Thyroid gland (tissue), 4 donors: ENCODE measurements around the gene PLCL1. TPM values are rescaled to one million over a fixed set of nuclear protein-coding genes. Genes with fewer than 3 reads are reported as not detected.

Experiments used
- DNase-seq, 2 donors: peaks; one replicate each; pipeline ENCODE4 v3.0.0-alpha.2; 2019
- H3K27ac ChIP-seq, 3 donors: fragments of 200-600 bp; sonication (generic); 1 replicate in 2 of 3; 2 replicates in 1 of 3; pipeline ENCODE4 v1.5.1; 2016 to 2019; ENCODE audit warnings: mild to moderate bottlenecking in 1 of 3, moderate library complexity in 1 of 3
- H3K27me3 ChIP-seq: fragments of 200-600 bp; sonication (generic); one replicate; pipeline ENCODE4 v1.5.1; 2019
- H3K36me3 ChIP-seq, 2 donors: fragments of 200-600 bp; sonication (generic); one replicate each; pipeline ENCODE4 v1.5.1; 2016 to 2019
- H3K4me1 ChIP-seq, 2 donors: fragments of 200-600 bp; sonication (generic); one replicate each; pipeline ENCODE4 v1.5.1; 2017 to 2019
- H3K4me3 ChIP-seq, 3 donors: fragments of 200-600 bp; sonication (generic); replicated peaks in 1 of 3; 1 replicate in 2 of 3; 2 replicates in 1 of 3; pipeline ENCODE4 v1.5.1; 2016; ENCODE audit warnings: mild to moderate bottlenecking in 1 of 3
- H3K9me3 ChIP-seq: fragments of 200-600 bp; sonication (generic); one replicate; pipeline ENCODE4 v1.5.1; 2017
- POLR2A ChIP-seq, 2 donors: fragments of 450-650 bp; IDR thresholded peaks; one replicate each; pipeline ENCODE4 v1.6.1; 2017; ENCODE audit warnings: antibody characterized with exemption in 2 of 2, mild to moderate bottlenecking in 2 of 2, moderate library complexity in 1 of 2
- WGBS, 2 donors: methylation state at CpG; one replicate each; pipeline ENCODE4 v1.1.5; 2017; 5-methylcytosine and 5-hydroxymethylcytosine counted together
- intact Hi-C: fragments of 100-400 bp; cut with DNase I; formaldehyde crosslinking; loops from one replicate; pipeline ENCODE4 v1.15.1; 2023
- total RNA-seq, 4 donors: library from RNA; depleted of rRNA; stranded (reverse); fragments of >200 nt; gene quantifications; one replicate each; pipeline ENCODE4 v1.2.3, GENCODE V29; 2016
- TF ChIP-seq, protein P1 (sequence below), 6 experiments: fragments of 200-600 bp in 3 of 6; fragments of 450-650 bp in 3 of 6; sonication (generic) in 3 of 6; IDR thresholded peaks; one replicate each; pipeline ENCODE4 v1.5.1; 2016 to 2019; ENCODE audit warnings: antibody characterized with exemption in 6 of 6, mild to moderate bottlenecking in 2 of 6, inconsistent platforms in 1 of 6, moderate library complexity in 1 of 6

PLCL1 gene
- total RNA-seq, 4 donors from 2014 or later: 9.1 to 11.8 (median 9.9) TPM

DNA sequence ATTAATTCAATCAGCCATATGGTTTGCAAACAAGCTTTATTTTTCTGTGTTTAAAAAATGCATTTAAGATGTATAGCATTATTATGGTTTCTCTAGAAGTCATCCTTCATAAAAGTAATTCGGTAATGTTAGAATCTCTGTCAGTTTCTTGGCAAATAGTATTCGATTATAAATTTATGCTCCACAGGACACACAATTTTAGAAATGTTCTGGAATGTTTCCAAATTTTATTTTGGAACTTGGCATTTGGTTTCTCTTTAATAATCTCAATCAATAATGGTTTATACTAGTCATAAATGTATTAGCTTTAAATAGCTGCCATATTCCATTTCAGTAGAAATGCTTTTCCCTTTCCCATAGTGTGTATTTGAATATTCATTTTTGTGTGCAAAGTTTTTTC is 156.4 kb downstream of the PLCL1 start:
- WGBS, 2 donors: 66 to 72% methylated on average over 2 of the region's 2 CpGs
- Histone ChIP-seq H3K36me3 (no peaks in the 10 kb centered on the region), H3K4me3 (no peak overlapping the region), H3K27me3 (no peaks in the 10 kb centered on the region), H3K27ac (no peak overlapping the region), H3K4me1 (no peaks in the 10 kb centered on the region), H3K9me3 (no peaks in the 10 kb centered on the region)
- DNase-seq: no peak
- intact Hi-C loops: no loop called here
- TF ChIP-seq, protein P1, sequence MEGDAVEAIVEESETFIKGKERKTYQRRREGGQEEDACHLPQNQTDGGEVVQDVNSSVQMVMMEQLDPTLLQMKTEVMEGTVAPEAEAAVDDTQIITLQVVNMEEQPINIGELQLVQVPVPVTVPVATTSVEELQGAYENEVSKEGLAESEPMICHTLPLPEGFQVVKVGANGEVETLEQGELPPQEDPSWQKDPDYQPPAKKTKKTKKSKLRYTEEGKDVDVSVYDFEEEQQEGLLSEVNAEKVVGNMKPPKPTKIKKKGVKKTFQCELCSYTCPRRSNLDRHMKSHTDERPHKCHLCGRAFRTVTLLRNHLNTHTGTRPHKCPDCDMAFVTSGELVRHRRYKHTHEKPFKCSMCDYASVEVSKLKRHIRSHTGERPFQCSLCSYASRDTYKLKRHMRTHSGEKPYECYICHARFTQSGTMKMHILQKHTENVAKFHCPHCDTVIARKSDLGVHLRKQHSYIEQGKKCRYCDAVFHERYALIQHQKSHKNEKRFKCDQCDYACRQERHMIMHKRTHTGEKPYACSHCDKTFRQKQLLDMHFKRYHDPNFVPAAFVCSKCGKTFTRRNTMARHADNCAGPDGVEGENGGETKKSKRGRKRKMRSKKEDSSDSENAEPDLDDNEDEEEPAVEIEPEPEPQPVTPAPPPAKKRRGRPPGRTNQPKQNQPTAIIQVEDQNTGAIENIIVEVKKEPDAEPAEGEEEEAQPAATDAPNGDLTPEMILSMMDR (IDR thresholded peaks at IDR 0.05): no peak
- no peak for TF ChIP-seq POLR2A (IDR thresholded peaks at IDR 0.05)

- H3K9me3 ChIP-seq: no peaks in the 10 kb centered on the region
- TF ChIP-seq POLR2A (IDR thresholded peaks at IDR 0.05): no peak
- TF ChIP-seq, protein P1 (IDR thresholded peaks at IDR 0.05): no peak
- H3K27me3 ChIP-seq: no peaks in the 10 kb centered on the region
- no peak overlapping the region for H3K4me3 ChIP-seq
- H3K36me3 ChIP-seq: no peaks in the 10 kb centered on the region
- intact Hi-C loops: no loop called here
- H3K4me1 ChIP-seq: peaks cover 0 to 3% of the 10 kb centered on the region in 2 donors
- no peak for DNase-seq
- no peak overlapping the region for H3K27ac ChIP-seq
Measured at GRCh38 chr2:197964720-197965119, 160.3 kb downstream of the PLCL1 start.

- H3K4me1 ChIP-seq: peaks cover 0 to 3% of the 10 kb centered on the region in 2 donors
- no peaks in the 10 kb centered on the region for H3K36me3 ChIP-seq
- TF ChIP-seq, protein P1 (IDR thresholded peaks at IDR 0.05): no peak
- no peak for TF ChIP-seq POLR2A (IDR thresholded peaks at IDR 0.05)
- no peaks in the 10 kb centered on the region for H3K27me3 ChIP-seq
- H3K27ac ChIP-seq: no peak overlapping the region
- no peak for DNase-seq
- H3K9me3 ChIP-seq: no peaks in the 10 kb centered on the region
- H3K4me3 ChIP-seq: no peak overlapping the region
- intact Hi-C loops: no loop called here
Measured at GRCh38 chr2:197965756-197966155, 161.4 kb downstream of the PLCL1 start.

GRCh38 chr2:197969391-197969893 is 165.0 kb downstream of the PLCL1 start:
- no peaks in the 10 kb centered on the region for H3K27me3 ChIP-seq
- no peak overlapping the region for H3K27ac ChIP-seq
- no peaks in the 10 kb centered on the region for H3K9me3 ChIP-seq
- H3K36me3 ChIP-seq: no peaks in the 10 kb centered on the region
- TF ChIP-seq POLR2A (IDR thresholded peaks at IDR 0.05): no peak
- TF ChIP-seq, protein P1 (IDR thresholded peaks at IDR 0.05): no peak
- H3K4me3 ChIP-seq: no peak overlapping the region
- peaks cover 0 to 3% of the 10 kb centered on the region in 2 donors for H3K4me1 ChIP-seq
- no peak for DNase-seq
- intact Hi-C loops: no loop called here

- 57 to 59% methylated on average over 2 of the region's 2 CpGs for WGBS, 2 donors
- no peaks in the 10 kb centered on the region for H3K27me3 ChIP-seq
- no peaks in the 10 kb centered on the region for H3K36me3 ChIP-seq
- H3K4me3 ChIP-seq: no peak overlapping the region
- DNase-seq: peak in 1 of 2 donors; percentile 8
- H3K27ac ChIP-seq: no peak overlapping the region
- H3K9me3 ChIP-seq: no peaks in the 10 kb centered on the region
- intact Hi-C loops: no loop called here
- H3K4me1 ChIP-seq: no peaks in the 10 kb centered on the region
- TF ChIP-seq, protein P1 (IDR thresholded peaks at IDR 0.05): no peak
- TF ChIP-seq POLR2A (IDR thresholded peaks at IDR 0.05): no peak
Measured at GRCh38 chr2:197972061-197972460, 167.7 kb downstream of the PLCL1 start.
